ENCODE measurements around the gene SPDYE17.
"Not testable (repeated sequence)": the region's sequence is repeated elsewhere in the genome, so short reads cannot be mapped to it uniquely, and the experiment has no call there.

SPDYE17 gene

DNA sequence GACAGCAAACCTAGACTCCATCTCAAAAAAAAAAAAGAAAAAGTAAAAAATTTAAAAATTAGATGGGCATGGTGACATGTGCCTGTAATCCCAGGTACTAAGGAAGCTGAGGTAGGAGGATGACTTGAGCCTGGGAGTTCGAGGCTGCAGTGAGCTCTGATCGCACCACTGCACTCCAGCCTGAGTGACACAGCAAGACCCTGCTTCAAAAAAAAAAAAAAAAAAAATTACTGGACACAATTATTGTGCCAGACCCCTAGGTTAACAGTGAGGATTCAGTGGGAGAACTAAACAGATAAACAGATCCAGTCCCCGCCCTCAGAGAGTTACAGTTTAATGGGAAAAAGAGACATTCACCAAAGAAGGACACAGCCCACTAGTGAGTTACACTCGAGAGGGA is 31.6 kb upstream of the SPDYE17 start:
- H2AFZ ChIP-seq (ENCODE audit: low read depth, low read length); H3K9me3 ChIP-seq (ENCODE audit: insufficient read depth, low read length, severe bottlenecking); H3K4me2 ChIP-seq (ENCODE audit: insufficient read depth, low read length); H3K4me3 ChIP-seq (ENCODE audit: low read depth in 1 of 2, low read length in 2 of 2); H4K20me1 ChIP-seq (ENCODE audit: insufficient read depth, low read length); H3K27ac ChIP-seq (ENCODE audit: low read length); H3K27me3 ChIP-seq (ENCODE audit: insufficient read depth, low read length, poor library complexity); DNase-seq; H3K4me1 ChIP-seq (ENCODE audit: insufficient read depth, low read length); H3K9ac ChIP-seq (ENCODE audit: low read depth, low read length); H3K79me2 ChIP-seq (ENCODE audit: insufficient read depth, low read length); H3K36me3 ChIP-seq (ENCODE audit: insufficient read depth, low read length): not testable (repeated sequence)
- ATAC-seq (ENCODE audit: insufficient read depth, low read depth) = 0 out of 3 replicates have a peak, but pooled peaks have one; percentile 17

DNA sequence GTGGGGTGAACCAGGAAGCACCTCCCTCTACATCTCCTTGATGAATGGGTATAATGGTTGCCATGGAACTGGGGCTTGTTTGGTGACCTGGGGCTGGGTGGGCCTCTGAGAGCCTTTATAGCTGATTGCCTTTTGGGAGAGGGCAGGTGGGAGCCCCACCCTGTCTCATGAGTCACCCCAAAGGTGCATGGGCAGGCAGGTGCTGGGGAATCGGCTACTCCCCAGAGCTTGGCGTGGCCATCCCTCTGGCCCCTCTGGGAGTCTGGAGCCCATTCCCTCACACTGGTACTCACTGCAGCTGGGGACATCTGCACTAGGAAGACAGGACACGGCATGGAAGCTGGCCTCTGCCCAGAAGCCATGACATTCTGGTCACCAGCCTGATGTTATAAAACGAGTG is 30.4 kb upstream of the SPDYE17 start, which contains the start of gene SPDYE18:
SPDYE18 (minus strand) TSS at position 2 of the 400 bp plus-strand sequence. CDS start 2,046 bp downstream, outside the sequence.
- not testable (repeated sequence) for H3K36me3 ChIP-seq (ENCODE audit: insufficient read depth, low read length); H3K27me3 ChIP-seq (ENCODE audit: insufficient read depth, low read length, poor library complexity); H4K20me1 ChIP-seq (ENCODE audit: insufficient read depth, low read length); H3K4me1 ChIP-seq (ENCODE audit: insufficient read depth, low read length); DNase-seq; H3K9ac ChIP-seq (ENCODE audit: low read depth, low read length); H3K27ac ChIP-seq (ENCODE audit: low read length); H3K4me2 ChIP-seq (ENCODE audit: insufficient read depth, low read length); H3K79me2 ChIP-seq (ENCODE audit: insufficient read depth, low read length); H3K4me3 ChIP-seq (ENCODE audit: low read depth in 1 of 2, low read length in 2 of 2); ATAC-seq (ENCODE audit: insufficient read depth, low read depth); H3K9me3 ChIP-seq (ENCODE audit: insufficient read depth, low read length, severe bottlenecking); H2AFZ ChIP-seq (ENCODE audit: low read depth, low read length)

DNA sequence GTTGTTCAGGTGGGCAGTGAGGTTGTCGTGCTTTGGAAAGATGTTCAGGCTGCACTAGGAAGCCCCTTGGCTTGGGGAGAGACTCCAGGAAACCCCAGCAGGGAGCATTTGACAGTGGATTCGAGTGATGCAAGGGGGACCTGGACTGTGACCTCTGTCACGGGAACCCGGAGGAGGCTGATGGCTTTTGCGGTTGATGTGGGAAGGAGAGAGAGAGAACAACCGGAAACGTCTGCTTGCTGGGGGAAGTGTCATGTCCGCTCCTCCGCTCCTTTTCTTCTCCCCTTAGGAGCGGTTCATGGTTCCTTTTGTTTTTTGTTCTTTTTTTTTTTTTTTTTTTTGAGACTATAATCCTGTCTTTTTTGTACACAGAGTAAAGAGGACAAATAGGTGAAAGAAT is 5.8 kb downstream of the SPDYE17 start:
- not testable (repeated sequence) for H3K9ac ChIP-seq (ENCODE audit: low read depth, low read length); H3K27me3 ChIP-seq (ENCODE audit: insufficient read depth, low read length, poor library complexity); H2AFZ ChIP-seq (ENCODE audit: low read depth, low read length); H3K4me3 ChIP-seq (ENCODE audit: low read depth in 1 of 2, low read length in 2 of 2); H3K79me2 ChIP-seq (ENCODE audit: insufficient read depth, low read length); H4K20me1 ChIP-seq (ENCODE audit: insufficient read depth, low read length); H3K9me3 ChIP-seq (ENCODE audit: insufficient read depth, low read length, severe bottlenecking); H3K4me1 ChIP-seq (ENCODE audit: insufficient read depth, low read length); H3K27ac ChIP-seq (ENCODE audit: low read length); H3K4me2 ChIP-seq (ENCODE audit: insufficient read depth, low read length); ATAC-seq (ENCODE audit: insufficient read depth, low read depth); H3K36me3 ChIP-seq (ENCODE audit: insufficient read depth, low read length)
- peak; percentile 58 for DNase-seq

DNA sequence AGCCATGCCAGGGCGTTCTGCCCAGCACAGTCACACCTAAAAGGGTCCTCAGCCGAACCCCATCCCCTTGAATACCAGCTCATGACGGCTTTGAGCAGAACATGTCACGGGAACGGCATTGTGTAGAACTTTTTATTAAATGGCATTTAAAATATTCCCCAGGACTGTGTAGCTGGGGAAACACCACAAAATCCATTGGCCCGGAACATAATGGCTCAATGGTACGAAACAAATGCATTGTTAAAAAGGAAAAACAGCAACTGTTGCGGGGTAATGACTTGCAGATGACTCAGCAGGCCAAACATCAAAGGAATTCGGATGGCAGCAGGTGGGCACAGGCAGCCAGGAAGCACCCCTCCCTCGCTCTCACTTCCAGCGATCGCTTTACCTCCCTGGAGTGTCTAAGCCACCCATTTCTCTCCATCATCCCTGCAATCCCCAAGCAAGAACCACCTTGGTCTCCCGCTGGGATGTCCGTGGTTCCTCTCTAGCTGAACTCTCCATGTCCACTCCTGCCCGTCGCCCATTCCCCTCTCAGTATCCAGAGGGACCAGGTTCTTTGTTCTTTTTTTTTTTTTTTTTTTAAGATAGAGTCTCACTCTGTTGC is 22.0 kb downstream of the SPDYE17 start:
- not testable (repeated sequence) for H3K4me1 ChIP-seq (ENCODE audit: insufficient read depth, low read length); H3K4me2 ChIP-seq (ENCODE audit: insufficient read depth, low read length); H3K79me2 ChIP-seq (ENCODE audit: insufficient read depth, low read length); DNase-seq; H3K27ac ChIP-seq (ENCODE audit: low read length); H3K4me3 ChIP-seq (ENCODE audit: low read depth in 1 of 2, low read length in 2 of 2); H3K27me3 ChIP-seq (ENCODE audit: insufficient read depth, low read length, poor library complexity); H4K20me1 ChIP-seq (ENCODE audit: insufficient read depth, low read length); H3K9ac ChIP-seq (ENCODE audit: low read depth, low read length); H3K36me3 ChIP-seq (ENCODE audit: insufficient read depth, low read length); H3K9me3 ChIP-seq (ENCODE audit: insufficient read depth, low read length, severe bottlenecking); H2AFZ ChIP-seq (ENCODE audit: low read depth, low read length)
- peak; percentile 72; the same call in 2 of the 3 replicates for ATAC-seq (ENCODE audit: insufficient read depth, low read depth)

DNA sequence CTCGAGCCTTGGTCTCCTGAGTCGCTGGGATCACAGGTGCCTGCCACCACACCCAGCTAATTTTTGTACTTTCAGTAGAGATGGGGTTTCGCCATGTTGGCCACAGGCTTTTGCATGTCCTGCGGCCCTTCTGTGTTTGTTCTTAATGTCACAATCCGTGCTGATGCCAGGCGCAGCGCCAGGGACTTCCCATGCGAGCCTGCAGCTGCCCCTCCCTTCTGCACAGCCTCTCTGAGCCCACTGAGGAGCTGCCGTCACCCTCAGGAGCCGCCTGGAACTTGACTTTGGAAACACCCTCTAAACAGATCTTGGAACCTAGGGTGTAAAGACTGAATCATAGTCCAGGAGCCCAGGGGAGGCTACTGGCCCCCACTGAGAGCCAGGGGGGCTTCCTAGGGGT is 24.2 kb downstream of the SPDYE17 start:
- not testable (repeated sequence) for H3K36me3 ChIP-seq (ENCODE audit: insufficient read depth, low read length); H3K27ac ChIP-seq (ENCODE audit: low read length); DNase-seq; H3K4me3 ChIP-seq (ENCODE audit: low read depth in 1 of 2, low read length in 2 of 2); H3K9me3 ChIP-seq (ENCODE audit: insufficient read depth, low read length, severe bottlenecking); H3K4me2 ChIP-seq (ENCODE audit: insufficient read depth, low read length); H3K9ac ChIP-seq (ENCODE audit: low read depth, low read length); ATAC-seq (ENCODE audit: insufficient read depth, low read depth); H3K79me2 ChIP-seq (ENCODE audit: insufficient read depth, low read length); H3K4me1 ChIP-seq (ENCODE audit: insufficient read depth, low read length); H4K20me1 ChIP-seq (ENCODE audit: insufficient read depth, low read length); H3K27me3 ChIP-seq (ENCODE audit: insufficient read depth, low read length, poor library complexity); H2AFZ ChIP-seq (ENCODE audit: low read depth, low read length)

DNA sequence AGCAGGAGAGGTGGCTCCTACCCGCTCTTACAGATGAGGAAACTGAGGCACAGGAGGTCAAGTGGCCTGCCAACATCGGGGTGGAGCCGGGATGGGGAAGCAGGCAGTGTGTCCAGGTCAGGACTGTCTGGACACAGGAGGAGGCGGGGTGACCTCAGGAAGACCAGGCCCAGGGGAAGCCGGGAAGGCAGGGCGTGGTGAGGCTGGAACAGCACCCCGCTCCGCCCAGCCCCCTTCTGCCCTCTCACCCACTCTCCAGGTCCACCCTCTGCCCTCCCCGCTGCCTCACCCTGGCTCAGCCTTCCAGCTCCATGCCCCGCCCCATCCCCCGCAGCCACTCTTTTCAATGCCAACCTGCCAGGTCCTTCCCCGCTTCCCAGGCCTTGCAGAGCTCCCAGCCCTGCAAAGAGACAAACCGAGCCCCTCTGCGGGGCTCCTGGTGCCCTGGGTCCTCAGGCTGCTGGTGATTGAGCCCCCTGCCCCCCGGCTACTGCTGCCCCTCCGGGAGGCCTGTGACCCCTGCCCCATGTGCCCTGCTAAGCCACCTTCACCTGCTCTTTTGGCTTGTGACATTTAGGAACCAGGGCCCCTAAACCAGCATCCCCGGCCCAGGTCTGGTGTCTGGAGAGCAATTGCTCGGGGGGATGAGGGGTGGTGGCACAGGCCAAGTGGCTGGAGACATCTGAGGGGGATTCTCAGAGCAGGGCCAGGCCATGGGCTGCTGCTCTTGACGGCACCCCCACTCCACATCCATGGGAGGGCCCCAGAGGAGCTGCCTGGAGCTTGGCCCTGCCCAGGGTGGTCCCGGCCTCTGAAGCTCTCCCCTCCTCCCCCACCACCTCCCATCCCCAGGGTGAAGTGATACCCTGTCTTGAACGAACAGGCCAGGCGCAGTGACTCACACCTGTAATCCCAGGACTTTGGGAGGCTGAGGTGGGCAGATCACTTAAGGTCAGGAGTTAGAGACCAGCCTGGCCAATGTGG is 25.7 kb downstream of the SPDYE17 start:
- H2AFZ ChIP-seq (ENCODE audit: low read depth, low read length); H3K79me2 ChIP-seq (ENCODE audit: insufficient read depth, low read length); ATAC-seq (ENCODE audit: insufficient read depth, low read depth); H3K36me3 ChIP-seq (ENCODE audit: insufficient read depth, low read length); H3K4me1 ChIP-seq (ENCODE audit: insufficient read depth, low read length); H3K27me3 ChIP-seq (ENCODE audit: insufficient read depth, low read length, poor library complexity); H3K27ac ChIP-seq (ENCODE audit: low read length); H4K20me1 ChIP-seq (ENCODE audit: insufficient read depth, low read length); H3K4me2 ChIP-seq (ENCODE audit: insufficient read depth, low read length); H3K9me3 ChIP-seq (ENCODE audit: insufficient read depth, low read length, severe bottlenecking); DNase-seq; H3K4me3 ChIP-seq (ENCODE audit: low read depth in 1 of 2, low read length in 2 of 2); H3K9ac ChIP-seq (ENCODE audit: low read depth, low read length): not testable (repeated sequence)

DNA sequence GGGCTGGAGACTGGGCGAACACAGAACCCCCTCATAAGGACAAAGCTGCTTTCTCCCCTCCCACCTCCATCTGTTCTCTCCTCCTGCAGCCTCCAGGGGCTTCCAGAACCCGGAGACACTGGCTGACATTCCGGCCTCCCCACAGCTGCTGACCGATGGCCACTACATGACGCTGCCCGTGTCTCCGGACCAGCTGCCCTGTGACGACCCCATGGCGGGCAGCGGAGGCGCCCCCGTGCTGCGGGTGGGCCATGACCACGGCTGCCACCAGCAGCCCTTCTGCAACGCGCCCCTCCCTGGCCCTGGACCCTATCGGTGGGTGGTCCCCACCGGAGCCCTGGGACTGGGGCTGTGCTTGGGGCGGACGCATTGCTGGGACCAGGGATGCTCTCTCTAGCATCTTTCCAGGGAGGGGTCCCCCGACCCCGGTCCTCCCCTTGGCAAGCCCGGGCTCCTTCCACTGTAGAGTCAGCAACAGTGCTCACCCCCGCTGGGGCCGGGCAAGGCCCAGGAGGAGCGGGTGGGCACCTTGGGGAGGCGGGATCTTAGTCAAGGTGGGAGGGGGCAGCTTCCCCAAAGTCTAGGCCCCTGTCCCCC is 26.6 kb downstream of the SPDYE17 start:
- H3K4me1 ChIP-seq (ENCODE audit: insufficient read depth, low read length); H3K36me3 ChIP-seq (ENCODE audit: insufficient read depth, low read length); H3K27me3 ChIP-seq (ENCODE audit: insufficient read depth, low read length, poor library complexity); DNase-seq; H3K4me3 ChIP-seq (ENCODE audit: low read depth in 1 of 2, low read length in 2 of 2); H3K9me3 ChIP-seq (ENCODE audit: insufficient read depth, low read length, severe bottlenecking); ATAC-seq (ENCODE audit: insufficient read depth, low read depth); H3K79me2 ChIP-seq (ENCODE audit: insufficient read depth, low read length); H3K4me2 ChIP-seq (ENCODE audit: insufficient read depth, low read length); H3K9ac ChIP-seq (ENCODE audit: low read depth, low read length); H3K27ac ChIP-seq (ENCODE audit: low read length); H2AFZ ChIP-seq (ENCODE audit: low read depth, low read length); H4K20me1 ChIP-seq (ENCODE audit: insufficient read depth, low read length): not testable (repeated sequence)

DNA sequence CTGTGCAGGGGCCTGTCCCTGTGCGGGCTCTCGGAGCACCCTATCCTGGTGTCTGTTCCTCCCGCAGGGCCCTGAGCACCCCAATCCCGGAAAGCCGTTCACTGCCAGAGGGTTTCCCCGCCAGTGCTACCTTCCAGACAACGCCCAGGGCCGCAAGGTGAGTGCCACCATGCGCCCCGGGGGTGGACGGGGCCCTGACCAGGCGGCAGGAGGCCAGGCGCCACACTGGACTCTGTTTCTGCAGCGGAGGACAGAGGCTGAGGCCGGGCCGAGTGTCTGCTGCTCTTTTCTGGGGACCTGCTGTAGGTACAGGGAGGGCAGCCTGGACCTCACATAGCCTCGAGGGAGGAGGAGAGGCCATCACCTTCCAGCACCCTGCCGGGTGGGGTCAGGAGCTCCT is 28.0 kb downstream of the SPDYE17 start:
- H4K20me1 ChIP-seq (ENCODE audit: insufficient read depth, low read length); H3K9me3 ChIP-seq (ENCODE audit: insufficient read depth, low read length, severe bottlenecking); H3K4me3 ChIP-seq (ENCODE audit: low read depth in 1 of 2, low read length in 2 of 2); H3K4me1 ChIP-seq (ENCODE audit: insufficient read depth, low read length); H2AFZ ChIP-seq (ENCODE audit: low read depth, low read length); ATAC-seq (ENCODE audit: insufficient read depth, low read depth); H3K27me3 ChIP-seq (ENCODE audit: insufficient read depth, low read length, poor library complexity); H3K36me3 ChIP-seq (ENCODE audit: insufficient read depth, low read length); H3K9ac ChIP-seq (ENCODE audit: low read depth, low read length); DNase-seq; H3K79me2 ChIP-seq (ENCODE audit: insufficient read depth, low read length); H3K4me2 ChIP-seq (ENCODE audit: insufficient read depth, low read length); H3K27ac ChIP-seq (ENCODE audit: low read length): not testable (repeated sequence)
